Nephron (organoid): ENCODE data around the gene PRKN.

Experiments used
- H3K27ac Mint-ChIP-seq, 3 experiments: 2 replicates each; pipeline ENCODE4 v1.8.0; 2020; ENCODE audit warnings: mixed read lengths in 3 of 3, mild to moderate bottlenecking in 2 of 3, moderate library complexity in 1 of 3
- H3K27me3 Mint-ChIP-seq: 2 replicates; pipeline ENCODE4 v1.8.0; 2021; ENCODE audit warnings: low read depth, mild to moderate bottlenecking, moderate library complexity, mixed read lengths
- H3K36me3 Mint-ChIP-seq: 2 replicates; pipeline ENCODE4 v1.8.0; 2020; ENCODE audit warnings: low read depth, mixed read lengths
- H3K4me1 Mint-ChIP-seq: 2 replicates; pipeline ENCODE4 v1.8.0; 2020; ENCODE audit warnings: mixed read lengths
- H3K4me3 Mint-ChIP-seq, 3 experiments: 2 replicates each; pipeline ENCODE4 v1.8.0; 2020; ENCODE audit warnings: mild to moderate bottlenecking in 3 of 3, mixed read lengths in 3 of 3, moderate library complexity in 2 of 3
- H3K9me3 Mint-ChIP-seq: 2 replicates; pipeline ENCODE4 v1.8.0; 2020; ENCODE audit warnings: mixed read lengths
- CTCF ChIP-seq, 3 experiments: fragments of 200-600 bp; sonication (generic); IDR thresholded peaks; one replicate each; pipeline ENCODE4 v1.5.0; 2021; ENCODE audit warnings: antibody characterized with exemption in 3 of 3; ENCODE audit not compliant: unreplicated experiment in 3 of 3

The PRKN gene

GRCh38 chr6:161378115-161378514 lies 1349.5 kb downstream of the PRKN start:
- Mint-ChIP-seq H3K27ac (no peak overlapping the region), H3K9me3 (no peaks in the 10 kb centered on the region), H3K4me1 (peaks cover 15% of the 10 kb centered on the region), H3K4me3 (no peak overlapping the region), H3K36me3 (no peaks in the 10 kb centered on the region), H3K27me3 (no peaks in the 10 kb centered on the region)
- TF ChIP-seq CTCF (IDR thresholded peaks at IDR 0.05; ENCODE audit: unreplicated experiment in 3 of 3): no peak

- Mint-ChIP-seq H3K27me3 (no peaks in the 10 kb centered on the region), H3K27ac (no peak overlapping the region), H3K36me3 (no peaks in the 10 kb centered on the region), H3K4me3 (no peak overlapping the region), H3K4me1 (peaks cover 15% of the 10 kb centered on the region), H3K9me3 (no peaks in the 10 kb centered on the region)
- TF ChIP-seq CTCF (IDR thresholded peaks at IDR 0.05; ENCODE audit: unreplicated experiment in 3 of 3): no peak
These were observed 1350.5 kb downstream of the PRKN start for GRCh38 chr6:161377116-161377515.

GRCh38 chr6:161376367-161376766 lies 1351.2 kb downstream of the PRKN start:
- no peak for TF ChIP-seq CTCF (IDR thresholded peaks at IDR 0.05; ENCODE audit: unreplicated experiment in 3 of 3)
- no peaks in the 10 kb centered on the region for H3K36me3 Mint-ChIP-seq
- H3K9me3 Mint-ChIP-seq: no peaks in the 10 kb centered on the region
- H3K4me3 Mint-ChIP-seq: no peak overlapping the region
- H3K27ac Mint-ChIP-seq: no peak overlapping the region
- H3K27me3 Mint-ChIP-seq: no peaks in the 10 kb centered on the region
- peaks cover 15% of the 10 kb centered on the region for H3K4me1 Mint-ChIP-seq

- no peaks in the 10 kb centered on the region for H3K27me3 Mint-ChIP-seq
- no peak overlapping the region for H3K27ac Mint-ChIP-seq
- TF ChIP-seq CTCF (IDR thresholded peaks at IDR 0.05; ENCODE audit: unreplicated experiment in 3 of 3): no peak
- H3K36me3 Mint-ChIP-seq: no peaks in the 10 kb centered on the region
- peaks cover 15% of the 10 kb centered on the region for H3K4me1 Mint-ChIP-seq
- no peaks in the 10 kb centered on the region for H3K9me3 Mint-ChIP-seq
- H3K4me3 Mint-ChIP-seq: no peak overlapping the region
These were observed 1352.3 kb downstream of the PRKN start for GRCh38 chr6:161374971-161375873.

- peak; percentile 98 for TF ChIP-seq CTCF (IDR thresholded peaks at IDR 0.05; ENCODE audit: unreplicated experiment in 3 of 3)
- H3K4me1 Mint-ChIP-seq: peaks cover 5% of the 10 kb centered on the region
- no peak overlapping the region for H3K4me3 Mint-ChIP-seq
- no peaks in the 10 kb centered on the region for H3K27me3 Mint-ChIP-seq
- no peaks in the 10 kb centered on the region for H3K36me3 Mint-ChIP-seq
- H3K9me3 Mint-ChIP-seq: no peaks in the 10 kb centered on the region
- H3K27ac Mint-ChIP-seq: no peak overlapping the region
These were observed 1353.6 kb downstream of the PRKN start for GRCh38 chr6:161373905-161374451.

- H3K9me3 Mint-ChIP-seq: no peaks in the 10 kb centered on the region
- H3K27me3 Mint-ChIP-seq: no peaks in the 10 kb centered on the region
- H3K36me3 Mint-ChIP-seq: no peaks in the 10 kb centered on the region
- no peaks in the 10 kb centered on the region for H3K4me1 Mint-ChIP-seq
- H3K27ac Mint-ChIP-seq: no peak overlapping the region
- H3K4me3 Mint-ChIP-seq: no peak overlapping the region
- TF ChIP-seq CTCF (IDR thresholded peaks at IDR 0.05; ENCODE audit: unreplicated experiment in 3 of 3): no peak
These were observed 1355.2 kb downstream of the PRKN start for GRCh38 chr6:161372422-161372793.
